NCI-H1105 (cell line): ENCODE data around the gene SULT1B1.
"Not testable (repeated sequence)": the region's sequence is repeated elsewhere in the genome, so short reads cannot be mapped to it uniquely, and the experiment has no call there.

ENCODE experiments used
- DNase-seq: peaks from one replicate; lab custom pipeline; 2025; lab: John Stamatoyannopoulos, UW

Gene SULT1B1

GRCh38 chr4:69760455-69760854, at the start of gene SULT1B1:
TSS of gene SULT1B1 (minus strand) at chr4:69760620. CDS start at chr4:69755217, 5,403 bp downstream.
- no peak for DNase-seq

- DNase-seq, result no peak
Measured at GRCh38 chr4:69800599-69800998, 40.2 kb upstream of the SULT1B1 start.

DNA sequence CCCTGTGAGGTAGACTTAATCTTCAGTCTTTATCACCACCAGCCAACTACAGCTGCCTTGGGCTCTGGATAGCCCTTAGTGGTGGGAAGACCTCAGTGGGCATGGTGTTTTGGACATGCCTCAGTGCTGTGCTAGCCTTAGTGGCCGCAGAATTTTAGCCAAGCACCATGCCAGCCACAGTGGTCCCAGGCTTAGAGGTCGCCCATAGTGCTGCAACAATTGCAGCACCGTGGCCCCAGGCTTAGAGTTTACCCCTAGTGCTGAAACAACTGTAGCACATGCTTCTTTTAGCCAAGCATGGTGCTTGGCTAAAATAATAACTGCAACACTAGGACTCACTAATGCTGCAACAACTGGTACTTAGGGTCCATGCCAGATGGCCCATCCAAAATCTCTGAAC, 38.9 kb upstream of the SULT1B1 start:
- DNase-seq, result no peak

DNA sequence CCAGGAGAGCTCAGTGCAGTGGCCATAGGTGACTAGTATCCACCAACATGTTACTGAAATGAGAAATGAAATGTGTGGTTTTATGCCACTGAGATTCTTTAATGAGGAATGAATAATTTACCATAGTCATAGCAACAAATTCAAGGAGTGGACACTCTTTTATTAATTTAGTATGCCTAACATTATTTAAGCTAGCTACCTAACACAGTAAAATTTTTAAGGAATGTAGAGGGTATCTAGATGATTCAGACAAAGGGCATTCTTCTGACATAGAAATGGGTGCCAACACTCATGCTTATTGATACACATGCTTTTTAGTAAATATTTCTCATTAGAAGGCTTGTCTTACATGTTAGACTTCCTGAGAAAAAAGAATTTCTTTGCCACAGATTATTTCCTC, 33.3 kb upstream of the SULT1B1 start:
- DNase-seq, result no peak

DNA sequence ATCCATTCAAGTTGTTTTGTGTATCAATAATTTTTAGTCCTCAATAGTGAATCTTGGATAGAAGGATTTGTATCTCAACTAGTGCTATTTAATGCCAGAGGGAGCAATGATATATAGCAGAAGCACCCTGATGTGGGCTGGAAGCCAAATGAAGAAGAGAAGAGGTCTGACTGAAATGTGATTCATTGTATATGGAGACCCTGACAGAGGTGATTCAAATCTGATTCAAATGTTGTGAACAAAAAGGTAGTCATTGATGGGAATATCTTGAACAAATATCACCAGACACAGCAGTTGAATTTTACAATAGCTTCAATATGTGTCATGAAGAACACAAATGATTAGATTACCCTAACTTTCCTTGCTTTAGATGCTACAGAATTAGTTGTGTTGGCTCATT, 27.5 kb upstream of the SULT1B1 start:
- no peak for DNase-seq

DNA sequence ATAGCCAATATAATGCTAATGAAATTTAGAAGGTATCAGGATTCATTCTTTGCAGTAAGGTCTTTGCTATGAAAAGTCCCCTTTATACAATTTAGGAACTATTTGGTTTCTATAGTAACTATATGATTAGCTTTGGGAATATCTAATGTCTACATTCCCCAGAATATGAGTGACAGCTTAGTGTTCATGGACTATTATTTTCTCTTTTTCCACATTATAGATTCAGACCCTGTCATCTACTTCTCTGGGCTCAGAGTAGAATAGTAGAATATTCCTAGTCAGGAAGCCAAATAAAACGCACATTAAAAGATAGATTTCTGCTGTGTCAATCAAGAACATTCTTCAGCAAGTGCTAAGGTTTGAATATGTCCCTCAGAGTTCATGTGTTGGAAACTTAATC, 26.1 kb upstream of the SULT1B1 start:
- no peak for DNase-seq

DNA sequence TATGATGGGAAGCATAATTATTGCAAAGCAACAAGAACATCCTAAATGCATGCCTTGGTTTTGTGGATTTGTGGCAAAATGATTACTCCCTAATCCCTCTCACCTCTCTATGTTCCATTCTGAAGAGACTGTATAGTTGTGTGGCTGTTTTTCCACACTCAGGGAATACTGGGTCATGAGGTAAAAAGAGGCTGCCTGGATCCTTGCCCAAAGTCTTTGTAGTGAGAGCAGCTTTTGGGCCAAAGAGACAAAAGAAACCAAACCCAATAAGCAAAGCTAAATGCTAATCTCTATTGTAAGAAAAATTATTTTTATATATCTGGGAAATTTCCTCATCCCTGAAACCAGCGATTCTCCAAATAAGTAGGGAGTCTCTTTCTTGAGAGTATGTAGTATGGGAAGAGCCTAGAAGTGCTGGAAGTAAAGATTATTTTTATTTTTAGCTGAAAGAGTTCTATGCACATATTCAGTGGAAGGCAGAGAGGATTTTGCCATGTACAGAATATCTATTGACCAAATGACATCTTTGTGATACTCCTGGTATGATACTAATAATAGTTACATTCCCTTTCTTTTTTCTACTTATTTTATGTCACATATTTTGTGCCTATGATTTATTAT, 24.9 kb upstream of the SULT1B1 start:
- DNase-seq, result no peak

DNA sequence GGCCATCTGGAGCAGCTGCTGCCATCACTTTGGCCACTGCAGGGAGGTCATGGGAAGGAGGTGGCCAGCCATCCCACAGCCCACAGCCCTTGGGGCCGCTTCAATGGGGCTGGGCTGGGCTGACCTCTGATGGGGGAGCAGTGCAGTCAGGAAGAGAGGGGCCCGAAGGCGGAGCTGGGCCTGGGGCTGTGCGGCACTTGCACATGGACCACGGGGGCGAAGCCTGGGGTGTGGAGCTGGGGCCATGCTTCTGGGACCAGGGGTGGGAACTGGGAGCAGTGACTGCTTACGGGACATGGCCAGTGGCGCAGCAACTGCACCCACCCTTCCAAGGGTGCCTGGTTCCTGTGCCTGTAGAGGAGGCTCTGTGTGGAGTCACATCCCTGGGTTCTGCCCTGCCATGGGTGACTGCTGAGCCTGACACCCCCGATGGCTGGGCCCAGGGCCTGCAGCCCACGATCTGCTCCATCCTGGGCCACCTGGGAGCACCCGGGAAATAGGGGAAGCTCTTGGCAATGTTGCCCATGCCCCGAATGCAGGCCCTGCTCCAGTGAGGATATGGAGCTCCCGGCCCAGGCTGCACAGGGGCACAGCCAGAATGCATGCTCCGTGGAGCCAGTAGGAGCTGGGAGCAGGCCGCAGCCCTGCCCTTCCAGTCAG, 22.4 kb upstream of the SULT1B1 start:
- DNase-seq, result no peak

DNA sequence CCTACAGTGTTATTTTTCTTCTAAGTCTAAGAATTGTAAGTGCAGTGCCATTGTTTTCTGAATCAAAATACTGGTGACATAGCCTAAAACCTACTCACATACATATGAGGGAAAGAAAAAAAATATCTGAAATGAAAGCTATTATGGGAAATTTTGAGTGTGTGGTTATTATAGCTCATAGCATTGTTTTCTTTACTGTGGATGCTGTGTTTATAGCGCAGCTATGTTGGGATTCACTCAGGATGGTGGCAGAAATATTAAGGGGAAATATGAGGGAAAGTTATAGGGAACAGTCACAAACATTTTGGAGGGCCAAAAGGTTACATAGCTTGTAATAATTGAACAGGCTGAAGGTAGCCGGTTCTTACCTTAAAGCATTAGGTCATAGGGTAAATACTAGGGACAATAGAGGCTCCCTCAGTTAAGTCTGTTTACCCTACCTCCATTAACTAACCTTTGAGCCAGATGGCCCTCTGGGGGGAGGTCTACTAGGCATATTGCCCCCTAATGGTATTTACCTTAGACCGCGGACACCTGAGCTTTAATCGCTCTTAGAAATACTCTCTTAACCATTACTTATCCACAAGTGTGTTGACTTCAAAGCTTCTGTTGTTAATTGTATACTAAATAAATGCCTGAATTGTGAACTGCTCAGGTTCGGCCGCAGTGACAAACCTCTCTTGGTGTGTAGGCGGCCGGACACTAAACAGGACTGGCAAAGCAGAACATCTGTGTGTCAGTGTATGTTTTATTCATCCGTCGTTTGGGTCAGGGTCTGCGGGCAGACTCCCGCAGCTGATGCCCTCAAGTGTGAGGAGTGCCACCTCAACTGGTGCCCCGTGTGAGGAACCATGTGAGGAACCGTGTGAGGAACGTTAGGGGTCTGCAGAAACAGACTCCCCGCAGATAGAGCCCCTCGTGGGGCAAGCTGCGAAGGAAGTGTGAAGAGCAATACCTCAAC, 21.3 kb upstream of the SULT1B1 start:
- DNase-seq, result no peak

GRCh38 chr4:69780141-69780540, 19.7 kb upstream of the SULT1B1 start:
- no peak for DNase-seq

DNA sequence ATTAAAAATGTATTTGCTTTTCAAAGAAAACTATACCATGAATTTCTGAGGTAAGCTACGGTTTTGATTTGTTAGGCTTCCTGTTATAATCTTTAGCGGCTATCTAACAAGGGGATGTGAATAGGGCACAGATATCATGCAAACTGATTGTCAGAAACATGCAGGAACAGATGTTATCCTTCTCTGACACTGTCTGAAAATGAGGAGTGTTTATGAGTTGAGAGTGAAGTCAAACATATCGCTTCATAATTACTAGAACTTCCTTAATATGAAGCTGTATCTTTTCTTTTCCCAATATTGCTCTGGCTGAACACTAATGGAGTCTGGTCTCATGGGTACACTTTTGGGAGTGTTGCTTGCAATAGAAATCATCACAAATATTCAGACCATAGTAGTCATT, 16.3 kb upstream of the SULT1B1 start:
- DNase-seq, result no peak

- DNase-seq, result no peak
Measured at GRCh38 chr4:69775321-69775867, 15.0 kb upstream of the SULT1B1 start.

DNA sequence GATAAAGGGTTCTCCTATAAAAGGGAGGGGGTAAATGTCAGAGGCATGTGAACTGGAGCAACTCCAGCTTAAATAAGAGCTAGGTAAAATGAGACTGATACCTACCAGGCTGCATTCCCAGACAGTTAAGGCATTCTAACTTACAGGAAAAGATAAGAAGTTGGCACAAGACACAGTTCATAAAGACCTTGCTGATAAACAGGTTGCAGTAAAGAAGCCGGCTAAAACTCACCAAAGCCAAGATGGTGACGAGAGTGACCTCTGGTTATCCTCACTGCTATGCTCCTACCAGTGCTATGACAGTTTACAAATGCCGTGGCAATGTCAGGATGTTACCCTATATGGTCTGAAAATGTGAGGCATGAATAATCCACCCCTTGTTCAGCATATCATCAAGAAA, 13.1 kb upstream of the SULT1B1 start:
- DNase-seq, result no peak

DNA sequence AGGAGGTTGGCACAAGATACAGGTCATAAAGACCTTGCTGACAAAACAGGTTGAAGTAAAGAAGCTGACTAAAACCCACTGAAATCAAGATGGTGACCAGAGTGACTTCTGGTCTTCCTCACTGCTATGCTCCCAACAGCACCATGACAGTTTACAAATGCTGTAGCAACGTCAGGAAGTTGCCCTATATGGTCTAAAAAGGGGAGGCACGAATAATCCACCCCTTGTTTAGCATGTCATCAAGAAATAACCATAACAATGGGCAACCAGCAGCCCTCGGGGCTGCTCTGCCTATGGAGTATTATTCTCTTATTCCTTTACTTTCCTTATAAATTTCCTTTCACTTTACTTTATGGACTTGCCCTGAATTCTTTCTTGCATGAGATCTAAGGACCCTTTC, 8.1 kb upstream of the SULT1B1 start:
- DNase-seq, result not testable (repeated sequence)

DNA sequence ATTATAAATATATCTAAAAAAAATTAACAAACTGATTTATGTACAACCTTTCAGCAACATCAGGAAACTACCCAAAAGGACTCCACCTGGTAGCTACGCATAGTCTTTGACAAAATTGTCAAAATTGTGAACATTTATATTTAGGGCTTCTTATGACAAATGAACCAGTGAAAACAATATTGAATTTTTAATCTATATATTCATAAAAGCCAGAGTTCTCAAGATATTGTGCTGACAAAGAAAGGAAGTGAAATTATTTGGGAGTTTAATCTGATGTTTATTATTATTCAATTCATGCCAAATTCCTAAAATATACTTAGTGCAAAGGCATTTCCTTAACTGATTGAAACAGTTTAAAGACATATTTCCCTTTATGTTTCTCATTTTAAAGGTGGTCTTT, 5.3 kb upstream of the SULT1B1 start:
- DNase-seq, result no peak

- DNase-seq, result no peak
Measured at GRCh38 chr4:69764311-69764710, 3.9 kb upstream of the SULT1B1 start.

DNA sequence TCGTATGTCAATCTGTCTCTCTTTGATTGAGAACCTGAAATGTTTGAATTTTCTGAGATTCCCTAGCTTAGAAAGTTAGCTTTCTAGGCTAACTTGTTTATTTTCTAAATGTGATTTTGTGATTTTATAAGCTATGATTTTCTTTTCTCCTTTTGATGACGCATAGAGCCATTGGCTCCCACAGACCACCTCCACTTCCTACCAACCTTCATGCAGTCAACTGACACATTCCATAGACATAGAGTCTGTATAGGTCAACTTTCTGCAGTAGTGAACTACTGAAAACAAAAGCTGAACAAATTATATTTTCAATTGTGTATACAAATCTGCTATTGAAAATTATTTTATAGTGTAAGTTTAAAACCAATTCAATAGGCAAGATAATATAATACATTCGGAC, 2.8 kb upstream of the SULT1B1 start:
- no peak for DNase-seq

DNA sequence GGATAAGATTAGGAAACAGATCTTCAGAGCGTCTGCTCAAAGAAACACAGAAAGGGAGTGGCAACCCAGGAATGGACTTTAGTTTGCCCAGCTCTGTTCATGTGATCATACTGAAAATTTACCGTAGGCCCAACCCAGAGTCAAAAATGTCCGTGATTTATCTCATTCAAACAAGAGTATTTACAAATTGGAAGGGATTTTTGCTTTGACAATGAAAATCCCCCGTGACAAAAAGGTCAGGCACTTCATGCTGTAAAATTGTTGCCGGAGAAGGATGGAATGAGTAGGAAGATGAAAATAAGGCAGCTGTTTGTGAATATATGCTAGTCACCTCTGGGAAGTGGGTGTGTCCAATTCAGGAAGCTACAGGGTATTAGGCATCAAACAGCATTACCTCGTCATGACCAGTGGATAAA, 1.2 kb downstream of the SULT1B1 start:
- no peak for DNase-seq

DNA sequence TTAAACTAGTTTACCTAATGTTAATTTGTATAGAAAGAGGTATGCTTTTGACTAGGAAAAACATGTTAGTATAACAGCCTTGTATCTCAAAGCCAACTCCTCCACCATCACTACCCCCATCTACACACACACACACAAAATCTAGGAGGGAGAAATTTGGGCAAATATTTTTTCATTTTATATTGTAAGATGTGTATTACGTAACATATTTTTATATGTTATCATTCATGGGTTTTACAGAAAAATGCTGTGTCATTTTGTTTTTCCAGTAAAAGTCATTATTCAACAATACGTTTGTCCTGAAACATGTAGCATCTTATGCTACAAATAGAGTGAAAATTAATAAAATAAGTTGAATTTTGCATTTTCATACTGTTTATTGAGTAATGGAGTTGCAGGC, 3.0 kb downstream of the SULT1B1 start:
- DNase-seq, result no peak

- DNase-seq, result no peak
Measured at GRCh38 chr4:69754926-69755580, 5.4 kb downstream of the SULT1B1 start.

- no peak for DNase-seq
Measured at GRCh38 chr4:69753686-69754085, 6.7 kb downstream of the SULT1B1 start.

GRCh38 chr4:69750346-69750745, 10.1 kb downstream of the SULT1B1 start:
- no peak for DNase-seq
